Raji (cell line): ENCODE results near the gene PGLYRP2.

Experiments
- POLR2A ChIP-seq: IDR thresholded peaks from 2 replicates; pipeline ENCODE4 v1.6.1; 2011; ENCODE audit warnings: low read depth, low read length, control low read depth; ENCODE audit not compliant: insufficient read depth

PGLYRP2 gene, protein sequence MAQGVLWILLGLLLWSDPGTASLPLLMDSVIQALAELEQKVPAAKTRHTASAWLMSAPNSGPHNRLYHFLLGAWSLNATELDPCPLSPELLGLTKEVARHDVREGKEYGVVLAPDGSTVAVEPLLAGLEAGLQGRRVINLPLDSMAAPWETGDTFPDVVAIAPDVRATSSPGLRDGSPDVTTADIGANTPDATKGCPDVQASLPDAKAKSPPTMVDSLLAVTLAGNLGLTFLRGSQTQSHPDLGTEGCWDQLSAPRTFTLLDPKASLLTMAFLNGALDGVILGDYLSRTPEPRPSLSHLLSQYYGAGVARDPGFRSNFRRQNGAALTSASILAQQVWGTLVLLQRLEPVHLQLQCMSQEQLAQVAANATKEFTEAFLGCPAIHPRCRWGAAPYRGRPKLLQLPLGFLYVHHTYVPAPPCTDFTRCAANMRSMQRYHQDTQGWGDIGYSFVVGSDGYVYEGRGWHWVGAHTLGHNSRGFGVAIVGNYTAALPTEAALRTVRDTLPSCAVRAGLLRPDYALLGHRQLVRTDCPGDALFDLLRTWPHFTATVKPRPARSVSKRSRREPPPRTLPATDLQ

DNA sequence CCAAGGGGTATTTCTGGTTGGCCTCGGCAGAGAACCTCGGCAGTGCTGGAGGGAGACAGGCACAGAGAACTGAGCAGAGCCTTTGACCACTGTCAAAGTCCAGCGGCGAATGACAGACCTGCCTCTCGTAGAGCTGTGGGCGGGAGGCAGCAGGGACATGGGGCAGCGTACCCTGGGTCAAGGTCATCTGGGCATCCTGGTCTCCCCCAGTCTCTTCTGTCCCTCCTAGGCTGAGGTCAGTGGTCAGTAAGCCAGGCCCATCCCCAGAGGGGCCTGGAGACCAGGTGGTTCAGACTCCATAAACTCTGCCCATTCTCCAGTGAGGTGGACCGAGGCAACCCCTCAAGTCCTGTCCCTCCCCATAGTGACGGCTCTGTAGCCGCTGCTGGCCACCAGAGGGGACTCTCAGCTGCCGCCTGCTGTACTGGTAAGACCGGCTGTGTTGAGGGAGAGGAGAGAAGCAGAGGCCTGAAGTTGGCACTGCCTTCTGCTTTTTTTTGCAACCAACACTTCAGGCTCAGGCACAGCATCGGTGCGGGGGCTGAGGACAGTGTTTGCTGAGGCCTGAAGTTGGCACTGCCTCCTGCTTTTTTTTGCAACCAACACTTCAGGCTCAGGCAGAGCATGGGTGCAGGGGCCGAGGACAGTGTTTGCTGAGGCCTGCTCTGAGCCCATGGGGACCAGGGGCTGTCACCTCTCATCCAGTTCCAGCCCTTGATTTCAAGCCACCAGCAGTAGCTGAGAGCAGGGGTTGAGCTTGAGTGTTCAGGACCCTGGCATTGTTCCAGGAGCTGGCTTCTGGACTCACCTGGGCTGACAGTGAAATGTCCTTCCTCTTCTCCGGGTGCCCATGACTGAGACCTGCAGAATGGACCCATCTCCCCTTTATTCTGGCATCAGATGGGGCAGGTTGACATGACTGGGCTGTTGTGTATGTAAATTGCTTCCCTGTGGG is at the start of gene PGLYRP2:
PGLYRP2 (minus strand) TSS at position 111 of the 955 bp plus-strand sequence. CDS start 130 bp downstream, outside the sequence.
- TF ChIP-seq POLR2A, result no peak

DNA sequence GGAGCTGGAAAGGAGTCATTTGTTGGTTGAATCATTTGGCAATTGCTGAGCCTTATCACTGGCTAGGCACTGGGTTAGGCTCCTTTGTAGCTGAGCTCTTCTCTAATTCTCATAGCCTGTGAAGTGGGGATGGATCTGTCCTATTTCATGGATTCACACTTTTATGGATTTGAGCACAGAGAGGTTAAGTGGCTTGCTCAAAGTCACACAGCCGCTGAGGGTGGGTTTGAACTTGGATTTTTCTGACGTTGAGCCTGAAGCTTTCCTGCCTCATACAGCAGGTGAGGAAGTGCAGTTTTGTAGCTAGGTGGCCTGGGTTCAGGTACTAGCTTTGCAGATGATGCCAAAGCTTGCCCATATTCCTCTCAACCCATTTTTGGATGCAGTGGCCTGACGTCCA is 48.4 kb upstream of the PGLYRP2 start:
- no peak for TF ChIP-seq POLR2A

DNA sequence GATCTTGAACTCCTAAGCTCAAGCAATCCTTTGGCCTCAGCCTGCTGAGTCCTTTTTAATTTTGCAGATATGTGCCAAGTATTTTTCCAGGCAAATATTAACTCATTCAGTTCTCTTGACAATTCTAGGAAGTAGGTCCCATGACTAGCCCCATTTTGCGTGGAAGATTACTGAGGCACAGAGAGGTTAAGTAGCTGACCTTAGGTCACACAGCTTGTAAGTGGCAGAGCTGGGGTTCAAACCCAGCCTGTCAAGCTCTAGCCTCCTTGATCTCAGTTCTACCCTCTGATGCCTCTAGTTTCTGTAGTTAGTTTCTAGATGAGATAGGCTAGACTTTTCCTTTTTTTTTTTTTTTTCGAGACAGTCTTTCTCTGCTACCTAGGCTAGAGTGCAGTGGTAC is 47.1 kb upstream of the PGLYRP2 start:
- TF ChIP-seq POLR2A, result no peak

DNA sequence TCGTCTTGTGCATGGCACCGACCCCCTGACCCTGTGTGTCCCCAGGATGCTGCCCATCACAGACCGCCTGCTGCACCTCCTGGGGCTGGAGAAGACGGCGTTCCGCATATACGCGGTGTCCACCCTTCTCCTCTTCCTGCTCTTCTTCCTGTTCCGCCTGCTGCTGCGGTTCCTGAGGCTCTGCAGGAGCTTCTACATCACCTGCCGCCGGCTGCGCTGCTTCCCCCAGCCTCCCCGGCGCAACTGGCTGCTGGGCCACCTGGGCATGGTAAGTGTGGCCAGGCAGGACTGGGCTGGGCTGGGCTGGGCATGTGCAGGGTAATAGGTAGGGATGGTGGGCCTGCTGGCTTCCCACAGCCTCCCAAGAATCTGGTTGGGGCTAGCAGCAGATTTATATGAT is 46.0 kb upstream of the PGLYRP2 start:
- no peak for TF ChIP-seq POLR2A

DNA sequence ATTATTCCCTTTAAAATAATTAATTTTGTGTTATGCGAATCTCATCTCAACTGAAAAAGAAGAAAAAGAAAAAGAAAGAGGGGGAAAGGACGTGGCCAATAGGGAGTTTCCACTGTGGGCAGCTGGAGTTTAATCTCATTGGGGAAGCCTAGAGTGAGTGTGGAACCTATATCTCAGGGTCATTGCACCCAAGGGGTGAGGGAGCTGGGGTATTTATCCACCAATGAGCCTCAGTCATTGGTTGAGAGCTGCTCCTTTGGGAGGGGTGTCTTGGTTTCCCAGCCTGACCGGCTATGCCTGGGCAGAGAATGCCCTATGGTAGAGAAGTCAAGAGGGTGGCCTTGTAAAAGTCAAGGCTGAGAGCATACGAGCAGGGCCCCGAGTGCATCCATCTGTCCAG is 45.5 kb upstream of the PGLYRP2 start:
- no peak for TF ChIP-seq POLR2A

DNA sequence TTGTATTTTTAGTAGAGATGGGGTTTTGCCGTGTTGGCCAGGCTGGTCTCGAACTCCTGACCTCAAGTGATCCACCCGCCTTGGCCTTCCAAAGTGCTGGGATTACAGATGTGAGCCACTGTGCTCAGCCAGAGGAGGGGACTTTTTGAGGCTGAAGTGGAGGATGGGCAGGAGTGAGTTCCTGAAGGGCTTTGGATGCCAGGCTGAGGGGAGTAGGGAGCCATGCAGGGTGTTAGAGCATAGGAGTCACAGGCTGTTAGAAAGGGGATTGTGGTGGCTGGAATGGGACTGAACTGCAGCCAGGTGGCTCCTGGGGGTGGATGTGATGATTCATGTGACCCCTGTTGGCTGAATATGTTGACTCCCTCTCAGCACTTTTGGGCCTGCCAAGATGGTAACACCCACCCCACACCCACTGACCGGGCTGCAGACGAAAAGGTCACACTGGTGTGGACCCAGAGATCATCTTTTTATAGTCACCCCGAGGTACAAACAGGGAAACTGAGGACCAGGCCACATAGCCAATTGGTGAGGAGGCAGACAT is 40.2 kb upstream of the PGLYRP2 start:
- TF ChIP-seq POLR2A, result no peak

DNA sequence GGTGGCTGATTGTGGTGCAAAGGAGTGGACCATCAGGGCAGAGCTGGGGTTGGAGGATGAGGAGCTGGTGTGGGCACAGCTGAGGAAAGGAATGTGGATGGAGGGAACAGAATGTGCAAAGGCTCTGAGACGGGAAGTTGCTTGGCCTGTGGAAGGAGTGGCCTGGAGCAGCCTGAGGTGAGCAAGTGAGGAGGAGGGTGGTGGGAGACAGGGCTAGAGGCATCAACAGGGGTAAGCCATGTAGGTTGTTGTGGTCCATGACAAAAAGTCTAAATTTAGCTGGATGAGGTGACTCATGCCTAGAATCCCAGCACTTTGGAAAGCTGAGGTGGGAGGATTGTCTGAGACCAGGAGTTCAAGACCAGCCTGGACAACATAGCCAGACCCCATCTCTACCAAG is 38.5 kb upstream of the PGLYRP2 start:
- no peak for TF ChIP-seq POLR2A

DNA sequence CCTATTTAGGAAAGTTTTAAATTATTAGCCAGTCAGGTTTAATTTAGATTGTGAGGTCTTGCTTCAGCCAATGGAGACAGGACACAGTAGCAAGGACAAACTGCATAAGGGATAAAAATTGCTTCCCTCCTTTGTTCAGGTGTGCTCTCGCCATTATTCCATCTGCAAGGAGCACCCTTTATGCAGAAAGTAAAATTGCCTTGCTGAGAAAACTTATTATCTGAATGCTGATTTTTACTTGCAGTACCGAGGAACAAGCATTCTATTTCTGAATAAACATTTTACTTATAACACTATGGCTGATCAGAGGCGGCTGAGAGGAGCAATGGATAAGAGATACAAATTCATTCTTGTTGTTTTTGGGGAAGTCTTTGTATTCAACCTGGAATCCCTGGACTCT is 37.1 kb upstream of the PGLYRP2 start:
- no peak for TF ChIP-seq POLR2A

DNA sequence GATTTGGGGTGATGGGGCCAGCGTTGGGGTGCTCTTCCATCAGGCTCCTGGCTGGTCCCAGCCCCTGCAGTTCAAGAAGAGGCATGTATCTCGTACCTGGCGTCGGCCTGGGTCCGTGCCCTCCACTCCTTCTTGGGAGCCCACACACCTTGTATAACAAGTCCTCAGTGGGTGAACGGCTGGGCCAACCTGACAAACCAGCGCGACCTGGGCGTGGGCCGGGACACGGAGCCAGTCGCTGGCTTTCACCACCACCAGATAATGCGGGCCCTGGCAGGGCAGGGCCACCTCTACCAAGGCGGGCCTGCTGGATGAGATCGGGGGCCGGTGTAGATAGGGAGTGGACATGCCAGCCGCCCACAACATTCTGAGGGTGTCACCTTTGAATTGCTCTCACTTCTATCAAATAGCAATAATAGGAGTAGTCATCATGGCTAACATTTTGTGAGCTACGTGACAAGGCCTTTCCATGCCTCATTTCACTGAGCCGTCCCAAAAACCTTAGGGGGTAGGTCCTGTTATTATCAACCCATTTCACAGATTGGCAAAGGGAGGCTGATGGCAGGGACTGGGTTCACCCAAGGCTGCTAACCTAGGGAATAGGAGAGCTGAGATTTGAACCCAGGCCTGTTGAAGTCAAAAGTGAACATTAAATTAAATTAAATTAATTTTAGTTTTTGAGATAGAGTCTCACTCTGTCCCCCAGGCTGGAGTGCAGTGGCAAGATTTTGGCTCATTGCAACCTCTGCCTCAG is 32.5 kb upstream of the PGLYRP2 start:
- TF ChIP-seq POLR2A, result no peak

DNA sequence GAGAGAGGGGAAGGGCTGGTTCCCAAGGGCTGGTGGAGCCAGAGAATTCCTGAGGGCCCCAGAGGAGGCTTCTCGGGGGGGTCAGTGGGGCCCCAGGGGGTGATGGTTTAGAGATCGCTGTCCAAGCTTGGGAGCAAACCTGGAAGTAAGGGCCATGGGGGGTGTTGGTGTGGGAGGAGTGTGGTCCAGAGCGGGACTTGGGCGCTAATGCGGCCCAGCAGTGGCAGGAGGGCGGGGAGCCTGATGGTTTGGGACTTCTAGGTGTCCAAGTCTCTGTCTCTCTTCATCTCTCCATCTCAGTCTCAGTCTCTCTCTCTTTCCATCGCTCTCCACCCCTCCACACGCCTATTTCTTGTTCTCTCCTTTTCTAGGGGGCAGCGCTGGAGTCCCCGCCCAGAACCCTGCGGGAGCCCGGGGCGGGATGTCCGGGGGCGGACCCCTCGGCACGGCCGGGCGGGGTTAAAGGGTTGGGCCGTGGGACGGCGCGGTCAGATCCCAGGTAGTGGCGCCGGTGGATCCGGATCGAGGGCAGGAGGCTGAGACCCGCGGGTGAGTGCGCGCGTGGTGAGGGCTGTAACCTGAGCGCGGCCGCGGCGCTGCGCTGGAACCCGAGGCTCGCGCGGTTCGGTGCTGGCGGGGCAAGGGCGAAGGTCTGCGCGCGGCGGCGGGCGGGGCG is 28.9 kb upstream of the PGLYRP2 start, which contains the start of gene CYP4F22:
CYP4F22 (plus strand) TSS at position 491 of the 676 bp plus-strand sequence. CDS start 16,812 bp downstream, outside the sequence.
- no peak for TF ChIP-seq POLR2A

DNA sequence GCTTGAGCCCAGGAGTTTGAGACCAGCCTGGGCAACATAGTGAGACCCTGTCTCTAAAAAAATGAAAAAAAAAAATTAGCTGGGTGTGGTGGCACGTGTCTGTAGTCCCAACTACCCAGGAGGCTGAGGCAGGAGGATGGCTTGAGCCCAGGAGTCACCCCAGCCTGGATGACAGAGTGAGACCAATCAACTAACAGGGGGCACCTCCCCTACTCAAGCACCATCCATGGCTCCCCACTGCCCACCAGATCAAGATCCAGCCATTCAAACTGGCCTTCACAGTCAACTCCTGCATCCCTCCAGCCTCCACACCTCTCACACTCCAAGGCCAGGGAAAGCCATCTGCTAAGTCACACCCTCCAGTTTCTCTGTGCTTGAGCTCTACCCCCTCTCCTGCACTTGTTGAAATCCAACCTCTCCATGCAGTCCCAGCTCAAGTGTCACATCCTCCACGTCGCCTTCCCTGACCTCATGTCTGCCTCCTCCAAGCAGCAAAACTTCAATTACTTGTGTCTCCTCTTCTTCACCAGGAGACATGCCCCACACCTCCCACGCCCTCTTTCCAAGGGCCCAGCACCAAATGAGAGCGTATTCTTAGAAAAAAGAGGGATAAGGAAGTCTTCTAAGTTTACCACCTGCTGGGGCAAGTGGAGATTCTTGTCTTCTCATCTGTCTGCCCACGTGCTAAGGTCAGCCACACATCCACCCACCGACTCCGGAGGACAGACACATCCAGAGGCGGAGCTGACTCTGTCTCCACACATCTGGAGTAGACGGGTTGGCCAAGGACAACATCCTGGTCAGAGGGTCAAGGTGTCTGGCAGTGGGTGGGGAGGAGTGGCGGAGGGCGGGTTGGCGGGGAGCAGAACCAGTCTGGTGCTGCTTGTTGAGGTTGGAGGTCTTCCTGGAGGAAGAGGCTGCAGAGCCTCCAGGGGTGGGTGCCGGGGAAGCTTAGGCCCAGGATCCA is 28.1 kb upstream of the PGLYRP2 start:
- TF ChIP-seq POLR2A, result no peak

DNA sequence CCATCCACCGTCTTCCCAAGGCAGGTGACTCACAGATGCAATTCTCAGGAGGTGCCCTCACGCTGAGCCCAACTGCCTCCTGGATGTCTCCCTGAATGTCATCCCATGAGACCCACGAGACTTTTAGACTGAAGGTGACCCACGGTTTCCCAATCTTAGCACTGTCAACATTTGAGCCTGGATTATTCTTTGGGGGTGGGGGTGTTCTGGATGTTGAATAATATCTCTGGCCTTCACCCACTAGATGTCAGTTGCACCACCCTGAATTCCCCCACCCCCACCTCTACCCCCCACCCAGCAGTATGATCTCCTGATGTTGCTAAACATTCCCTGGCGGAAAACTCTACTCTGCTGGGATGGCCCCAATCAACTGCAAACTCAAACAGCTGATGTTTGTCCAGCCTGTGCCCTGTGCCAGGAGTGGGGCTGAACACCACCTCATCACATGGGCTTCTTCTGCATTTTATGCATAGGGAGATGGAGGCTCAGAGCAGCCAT is 26.8 kb upstream of the PGLYRP2 start:
- no peak for TF ChIP-seq POLR2A

DNA sequence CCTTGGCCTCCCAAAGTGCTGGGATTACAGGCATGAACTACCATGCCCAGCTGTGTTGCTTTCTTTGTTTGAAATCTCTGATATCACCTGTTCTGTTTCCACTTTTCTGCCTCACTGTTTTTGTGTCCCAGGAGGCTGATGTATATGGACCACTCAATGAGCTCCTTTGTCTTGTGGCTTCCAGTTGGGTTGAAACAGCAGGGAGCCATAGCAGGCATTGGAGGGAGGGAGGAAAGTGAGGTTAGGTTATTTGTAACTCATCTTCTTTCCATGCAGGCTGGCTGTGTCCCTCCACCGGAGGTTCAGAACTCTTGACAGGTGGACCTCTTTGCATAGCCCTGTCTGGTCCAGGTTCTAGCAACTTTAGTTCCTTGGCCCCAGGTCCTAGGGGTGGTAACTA is 23.0 kb upstream of the PGLYRP2 start:
- TF ChIP-seq POLR2A, result no peak
